Prostate gland (tissue), 2 donors: Measurements from ENCODE around the gene LSM7. TPM values are rescaled to one million over a fixed set of nuclear protein-coding genes. Genes with fewer than 3 reads are reported as not detected.
A peak's percentile ranks its signal among the peaks of the same experiment; 100 is the strongest.
"Not testable (repeated sequence)": the region's sequence is repeated elsewhere in the genome, so short reads cannot be mapped to it uniquely, and the experiment has no call there.

Source experiments
- DNase-seq: peaks from one replicate; pipeline ENCODE4 v3.0.0-alpha.2; 2019; ENCODE audit warnings: low spot score
- H3K27ac ChIP-seq, 2 donors: fragments of 200-600 bp; sonication (generic); 2 replicates each; pipeline ENCODE4 v1.5.1; 2017 to 2019
- H3K27me3 ChIP-seq: fragments of 200-600 bp; sonication (generic); replicated peaks from 2 replicates; pipeline ENCODE4 v1.5.1; 2019; ENCODE audit not compliant: insufficient read depth
- H3K36me3 ChIP-seq, 2 donors: fragments of 200-600 bp; sonication (generic); 1 replicate in 1 of 2; 2 replicates in 1 of 2; pipeline versions ENCODE4 v1.5.1 to v1.8.1; 2017 to 2019
- H3K4me1 ChIP-seq: fragments of 200-600 bp; sonication (generic); replicated peaks from 2 replicates; pipeline ENCODE4 v1.5.1; 2019
- H3K4me3 ChIP-seq, 2 donors: fragments of 200-600 bp; sonication (generic); 2 replicates each; pipeline ENCODE4 v1.5.1; 2017 to 2019
- H3K9me3 ChIP-seq: fragments of 200-600 bp; sonication (generic); 2 replicates; pipeline ENCODE4 v1.5.1; 2017
- CTCF ChIP-seq, 4 experiments: fragments of 200-600 bp in 2 of 4; fragments of 450-650 bp in 2 of 4; sonication (generic) in 2 of 4; IDR thresholded peaks; 1 replicate in 3 of 4; 2 replicates in 1 of 4; pipeline ENCODE4 v1.5.1; 2016 to 2019; ENCODE audit warnings: antibody characterized with exemption in 4 of 4, mild to moderate bottlenecking in 2 of 4, moderate library complexity in 2 of 4
- POLR2A ChIP-seq: fragments of 450-650 bp; IDR thresholded peaks from one replicate; pipeline ENCODE4 v1.6.1; 2016; ENCODE audit warnings: antibody characterized with exemption, mild to moderate bottlenecking
- POLR2AphosphoS5 ChIP-seq: sonication (generic); formaldehyde crosslinking; IDR thresholded peaks from one replicate; pipeline ENCODE4 v1.6.1; 2017; ENCODE audit warnings: antibody characterized with exemption
- WGBS: methylation state at CpG from one replicate; pipeline ENCODE4 v1.1.5; 2018; 5-methylcytosine and 5-hydroxymethylcytosine counted together
- intact Hi-C: fragments of 100-400 bp; cut with DNase I; formaldehyde crosslinking; loops from one replicate; pipeline ENCODE4 v1.14.2; 2022
- total RNA-seq, 2 donors: library from RNA; depleted of rRNA; stranded (reverse); fragments of >200 nt; gene quantifications; one replicate each; pipeline ENCODE4 v1.1.0, GENCODE V29; 2016

LSM7 gene
- total RNA-seq, 2 donors from 2014 or later = 125 to 135 TPM

GRCh38 chr19:2286402-2287140 lies 41.8 kb downstream of the LSM7 start:
- intact Hi-C loops = no loop called here
- no peak for TF ChIP-seq POLR2AphosphoS5
- no peak for TF ChIP-seq CTCF (IDR thresholded peaks at IDR 0.05)
- no peak for TF ChIP-seq POLR2A
- peaks cover 11% of the 10 kb centered on the region for H3K27me3 ChIP-seq
- H3K9me3 ChIP-seq = no peaks in the 10 kb centered on the region
- H3K36me3 ChIP-seq = no peaks in the 10 kb centered on the region
- DNase-seq = no peak
- H3K4me1 ChIP-seq = peaks cover 26% of the 10 kb centered on the region
- 89% methylated on average over 20 of the region's 20 CpGs for WGBS
- no peak overlapping the region for H3K27ac ChIP-seq
- H3K4me3 ChIP-seq = no peak overlapping the region

GRCh38 chr19:2283835-2284507 lies 44.4 kb downstream of the LSM7 start:
- H3K9me3 ChIP-seq = no peaks in the 10 kb centered on the region
- no peak overlapping the region for H3K27ac ChIP-seq
- no peaks in the 10 kb centered on the region for H3K36me3 ChIP-seq
- no peak for DNase-seq
- no peak overlapping the region for H3K4me3 ChIP-seq
- TF ChIP-seq CTCF (IDR thresholded peaks at IDR 0.05) = no peak
- H3K27me3 ChIP-seq = peaks cover 5% of the 10 kb centered on the region
- intact Hi-C loops = no loop called here
- peaks cover 5% of the 10 kb centered on the region for H3K4me1 ChIP-seq
- 95% methylated on average over 8 of the region's 8 CpGs for WGBS

- TF ChIP-seq CTCF (IDR thresholded peaks at IDR 0.05) (no peak), POLR2A (no peak), POLR2AphosphoS5 (no peak)
- H3K27me3 ChIP-seq = no peaks in the 10 kb centered on the region
- H3K36me3 ChIP-seq = no peaks in the 10 kb centered on the region
- peaks cover 5% of the 10 kb centered on the region for H3K4me1 ChIP-seq
- no peak for DNase-seq
- H3K27ac ChIP-seq = no peak overlapping the region
- no peak overlapping the region for H3K4me3 ChIP-seq
- 73% methylated on average over 11 of the region's 11 CpGs for WGBS
- no peaks in the 10 kb centered on the region for H3K9me3 ChIP-seq
- intact Hi-C loops = no loop called here
These were observed 45.5 kb downstream of the LSM7 start for GRCh38 chr19:2282862-2283237.

- intact Hi-C loops = no loop called here
- peak; percentile 31 for DNase-seq
- peak within 1 kb of the TSS in 1 of 2 donors; percentile 20 for H3K27ac ChIP-seq
These were observed 46.1 kb downstream of the LSM7 start, which contains the start of gene PEAK3 for GRCh38 chr19:2282062-2282861. PEAK3 (minus strand) TSS chr19:2282175; CDS start chr19:2280931, 1,244 bp downstream.

GRCh38 chr19:2281265-2282061 lies 46.9 kb downstream of the LSM7 start:
- intact Hi-C loops = not testable (repeated sequence)

More at GRCh38 chr19:2282062-2282861, 46.1 kb downstream of the LSM7 start, which contains the start of gene PEAK3:
- no peaks in the 10 kb centered on the region for H3K27me3 ChIP-seq
- TF ChIP-seq CTCF (IDR thresholded peaks at IDR 0.05) = no peak
- no peak for TF ChIP-seq POLR2A
- no peak for TF ChIP-seq POLR2AphosphoS5
- H3K4me3 ChIP-seq = peak within 1 kb of the TSS in 1 of 2 donors; percentile 22
- no peaks in the 10 kb centered on the region for H3K36me3 ChIP-seq
- H3K9me3 ChIP-seq = no peaks in the 10 kb centered on the region
- 16% methylated on average over 40 of the region's 41 CpGs for WGBS
- peaks cover 5% of the 10 kb centered on the region for H3K4me1 ChIP-seq

More at GRCh38 chr19:2281265-2282061, 46.9 kb downstream of the LSM7 start:
- Histone ChIP-seq H3K27ac (peak overlapping the region in 1 of 2 donors; percentile 20), H3K4me3 (peak overlapping the region in 1 of 2 donors; percentile 22)
- 30% methylated on average over 15 of the region's 16 CpGs for WGBS
- not testable (repeated sequence) for H3K27me3 ChIP-seq, DNase-seq, H3K9me3 ChIP-seq, H3K4me1 ChIP-seq, H3K36me3 ChIP-seq
